LoVo (cell line): ENCODE results near the gene CCDC106.

ENCODE experiments used
- DNase-seq: peaks from one replicate; pipeline ENCODE4 v3.0.0-alpha.2; 2016; ENCODE audit warnings: low spot score

Gene CCDC106

DNA sequence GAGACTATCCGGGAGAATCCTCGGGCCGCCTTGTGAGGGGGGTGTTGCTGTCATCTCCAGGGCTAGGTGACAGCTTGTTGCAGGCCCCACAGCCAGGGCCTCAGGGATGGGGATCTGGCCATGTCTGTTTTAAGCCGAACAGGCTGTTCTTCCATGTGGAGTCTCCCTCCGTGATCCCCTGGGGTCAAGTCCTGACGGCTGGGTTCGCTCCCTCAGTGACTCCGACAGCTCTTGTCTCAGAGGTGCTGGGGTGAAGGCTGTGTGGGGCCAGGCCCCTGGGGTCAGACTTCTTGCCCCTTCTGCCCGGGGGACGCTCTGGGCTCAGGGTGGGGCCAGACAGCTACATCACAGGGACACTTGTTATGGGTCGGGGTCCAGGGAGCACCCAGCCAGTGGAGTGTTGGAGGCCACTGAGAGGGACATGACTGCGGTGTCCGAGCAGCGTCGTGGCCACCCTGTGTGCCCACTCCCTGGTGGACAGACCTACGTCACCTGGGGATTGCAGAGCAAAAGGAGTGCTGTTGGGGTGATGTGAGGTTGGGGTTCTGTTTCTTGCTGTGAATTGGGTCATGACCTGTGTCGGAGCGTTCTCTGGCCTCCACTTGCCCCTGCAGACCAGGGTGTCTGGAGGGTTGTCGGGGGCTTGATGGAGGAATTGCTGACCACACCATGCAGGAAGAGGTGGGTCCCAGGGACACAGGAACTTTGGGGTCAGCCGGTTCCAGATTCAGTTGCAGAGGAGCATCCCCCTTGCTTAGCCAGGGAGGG is 48.5 kb downstream of the CCDC106 start:
- DNase-seq: no peak

DNA sequence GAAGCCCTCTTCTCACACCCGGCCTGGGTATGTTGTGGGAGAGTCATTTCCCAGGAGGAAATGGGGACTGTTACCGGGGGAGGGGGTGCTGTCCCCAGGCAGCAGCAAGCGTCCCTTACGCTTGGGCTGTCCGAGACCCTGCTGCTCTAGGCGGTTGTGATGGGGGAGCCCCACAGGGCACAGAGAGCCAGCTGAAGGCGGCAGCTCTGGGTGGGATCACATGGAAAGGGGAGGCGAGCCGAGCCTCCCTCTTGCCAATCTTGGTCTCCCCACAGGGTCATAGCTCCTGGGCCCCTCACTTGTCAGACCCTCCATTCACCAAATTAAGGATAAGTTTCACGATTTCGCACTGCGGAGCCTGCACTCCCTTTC is 49.0 kb downstream of the CCDC106 start:
- DNase-seq: no peak

DNA sequence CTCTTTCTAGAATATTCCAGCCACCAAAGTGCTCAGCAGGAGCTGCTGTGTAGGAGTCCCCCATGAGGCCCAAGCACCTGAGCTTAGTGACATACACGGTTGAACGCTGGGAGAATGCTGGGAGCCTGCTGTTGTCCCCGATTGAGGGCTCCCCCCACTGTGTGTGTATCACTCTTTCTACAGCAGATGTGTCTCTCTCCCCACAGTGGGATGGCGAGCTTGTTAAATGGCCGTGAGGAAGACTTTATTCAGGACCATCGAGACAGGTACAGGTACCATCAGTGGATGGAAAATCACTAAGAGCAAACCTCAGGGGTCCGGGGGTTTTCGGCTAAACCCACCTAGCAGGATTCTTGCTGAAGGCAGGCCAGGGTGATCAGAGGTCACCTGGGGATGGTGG is 49.7 kb downstream of the CCDC106 start:
- no peak for DNase-seq

DNA sequence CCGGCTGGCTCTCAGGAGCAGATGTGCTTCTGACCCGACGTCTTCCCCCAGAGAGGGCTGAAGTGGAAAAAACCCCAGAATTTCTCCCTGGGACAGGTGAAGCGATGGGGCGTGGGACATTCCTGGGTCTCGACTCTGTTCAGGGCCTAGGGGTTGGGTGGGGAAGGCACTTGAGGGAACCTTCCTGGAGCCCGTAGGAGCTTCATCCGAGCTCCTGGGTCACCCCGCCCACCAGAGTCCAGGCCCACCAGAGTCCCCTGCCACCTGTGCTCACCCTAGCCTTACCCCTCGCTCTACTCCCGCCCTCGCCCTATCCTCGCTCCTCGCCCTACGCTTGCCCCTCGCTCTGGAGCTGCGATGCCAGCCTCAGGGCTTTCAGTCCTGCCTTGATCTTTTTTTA is 50.2 kb downstream of the CCDC106 start:
- no peak for DNase-seq

DNA sequence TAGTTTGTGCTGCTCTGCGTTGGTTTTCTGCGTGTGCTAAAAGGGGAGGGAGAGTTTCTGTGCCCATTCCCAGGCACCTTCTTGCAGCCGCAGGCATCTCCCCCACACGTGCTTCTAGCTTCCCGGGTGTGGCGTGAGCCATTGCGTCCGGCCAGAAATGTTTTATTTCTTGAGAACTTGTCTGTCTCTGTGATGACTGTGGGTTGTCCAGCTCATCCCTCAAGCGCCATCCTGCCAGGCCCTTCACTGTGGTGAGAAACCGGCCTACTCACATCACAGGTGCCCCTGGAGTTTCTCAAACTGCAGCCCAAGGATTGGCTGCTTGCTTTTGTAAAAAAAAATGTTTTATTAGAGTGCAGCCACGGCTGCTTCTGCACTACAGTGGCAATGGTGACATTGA is 51.2 kb downstream of the CCDC106 start:
- DNase-seq: no peak

DNA sequence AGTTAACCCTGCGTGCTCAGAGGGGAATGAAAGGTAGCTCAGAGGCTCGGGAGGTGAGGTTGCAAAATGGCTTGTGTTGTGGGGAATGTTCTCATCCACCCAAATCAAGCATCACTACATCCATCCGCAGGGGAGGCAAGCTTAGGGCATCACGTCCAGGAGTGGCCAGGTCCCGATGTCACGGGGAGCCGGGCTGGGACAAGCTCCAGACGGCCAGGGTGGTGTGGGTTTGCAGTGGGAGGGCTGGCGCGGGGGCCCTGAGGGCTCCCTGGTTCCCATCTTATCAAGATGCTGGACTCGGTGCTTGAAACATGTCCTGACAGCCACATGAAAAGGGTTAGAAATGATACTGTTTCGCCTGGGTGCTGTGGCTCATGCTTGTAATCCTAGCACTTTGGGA is 52.8 kb downstream of the CCDC106 start:
- DNase-seq: no peak

DNA sequence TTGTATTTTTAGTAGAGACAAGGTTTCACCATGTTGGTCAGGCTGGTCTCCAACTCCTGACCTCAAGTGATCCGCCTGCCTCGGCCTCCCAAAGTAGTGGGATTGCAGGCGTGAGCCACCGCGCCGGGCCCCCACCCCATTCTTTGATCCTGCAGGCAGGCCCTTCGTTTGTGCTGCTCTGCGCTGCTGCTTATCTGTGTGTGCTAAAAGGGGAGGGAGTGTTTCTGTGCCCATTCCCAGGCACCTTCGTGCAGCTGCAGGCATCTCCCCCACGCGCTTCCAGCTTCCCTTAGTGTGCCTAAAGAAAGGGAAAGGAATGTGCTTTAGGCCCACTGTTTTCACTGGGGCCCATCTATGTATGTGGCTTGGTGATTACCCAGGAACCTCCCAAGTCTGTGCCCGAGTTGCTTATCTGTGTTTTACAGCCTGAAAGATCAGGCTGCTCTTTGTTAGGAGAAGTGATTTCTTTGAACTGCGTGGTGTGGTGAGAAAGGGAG is 54.2 kb downstream of the CCDC106 start:
- no peak for DNase-seq
